NCI-H1048 (cell line): Measurements from ENCODE around the gene MTA3.

ENCODE experiments used
- DNase-seq: peaks from one replicate; lab custom pipeline; 2025; lab: John Stamatoyannopoulos, UW

MTA3 gene

DNA sequence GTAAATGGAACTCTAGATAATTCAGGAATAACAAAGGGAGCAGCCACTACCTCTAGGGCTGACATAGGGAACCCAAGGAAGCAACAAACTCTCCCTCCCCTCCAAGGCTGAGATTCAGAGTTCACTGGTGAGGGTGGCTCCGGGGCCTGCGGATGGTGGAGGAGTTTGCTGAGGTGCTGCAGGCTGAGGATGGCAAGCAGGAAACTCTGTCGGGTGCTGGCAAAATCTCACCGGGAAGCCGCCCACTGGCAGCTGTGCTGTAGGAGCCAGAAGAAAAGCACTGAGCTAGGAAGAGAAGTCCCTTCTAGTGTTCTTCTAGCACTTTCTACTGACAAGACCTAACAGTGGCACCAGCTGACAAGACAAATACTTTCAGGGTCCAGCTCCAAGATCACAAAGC lies 236.5 kb downstream of the MTA3 start:
- DNase-seq: no peak
